GM19351 (cell line): ENCODE measurements around the gene AIDA.
"Not testable (repeated sequence)": the region's sequence is repeated elsewhere in the genome, so short reads cannot be mapped to it uniquely, and the experiment has no call there.

ENCODE experiments used
- ATAC-seq: cut with Tn5 transposase; IDR thresholded peaks from one replicate; pipeline ENCODE4 v1.9.1; 2021; ENCODE audit warnings: mild to moderate bottlenecking, moderate library complexity; ENCODE audit not compliant: unreplicated experiment

Gene AIDA, protein sequence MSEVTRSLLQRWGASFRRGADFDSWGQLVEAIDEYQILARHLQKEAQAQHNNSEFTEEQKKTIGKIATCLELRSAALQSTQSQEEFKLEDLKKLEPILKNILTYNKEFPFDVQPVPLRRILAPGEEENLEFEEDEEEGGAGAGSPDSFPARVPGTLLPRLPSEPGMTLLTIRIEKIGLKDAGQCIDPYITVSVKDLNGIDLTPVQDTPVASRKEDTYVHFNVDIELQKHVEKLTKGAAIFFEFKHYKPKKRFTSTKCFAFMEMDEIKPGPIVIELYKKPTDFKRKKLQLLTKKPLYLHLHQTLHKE

DNA sequence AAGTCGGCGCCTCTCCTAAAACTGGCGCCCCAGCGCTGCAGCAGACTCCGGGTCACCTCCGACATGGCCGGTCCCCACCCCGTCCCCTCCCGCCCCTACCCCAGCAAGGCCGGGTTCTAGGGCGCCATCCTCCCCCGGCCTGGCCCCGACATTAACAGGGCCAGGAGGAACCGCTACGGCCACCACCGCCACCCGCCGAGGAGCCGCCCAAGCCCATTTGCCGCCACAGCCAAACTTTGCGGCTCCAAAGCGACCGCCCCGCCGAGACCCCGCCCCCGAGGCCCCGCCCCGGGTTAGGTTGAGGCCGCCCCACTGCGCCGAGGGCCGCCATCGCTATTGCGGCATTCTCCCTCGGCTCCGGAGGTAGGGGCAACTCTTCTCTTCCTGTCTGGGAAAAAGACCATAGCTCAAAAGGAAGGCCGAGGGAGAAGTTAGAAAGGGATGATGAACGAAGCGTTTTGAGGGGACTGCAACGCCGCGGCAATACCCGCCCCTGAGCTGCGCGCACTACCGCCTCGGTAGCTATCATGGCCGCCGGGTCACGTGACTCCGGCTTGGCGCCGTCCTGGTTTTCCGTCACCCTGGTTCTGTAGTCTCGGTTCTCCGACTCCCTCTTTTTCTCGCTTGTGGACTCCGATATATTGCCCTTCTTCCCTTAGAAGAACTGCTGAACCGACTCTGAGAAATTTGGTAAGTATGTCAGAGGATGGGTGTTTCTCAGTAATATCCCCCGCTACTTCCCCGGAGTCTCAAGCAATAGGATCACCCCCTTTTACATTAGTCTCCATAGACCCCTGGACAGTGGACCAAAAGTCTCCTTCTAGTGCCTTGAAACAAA, at the start of gene AIDA, which contains the start of gene BROX:
Gene AIDA, minus strand, starts transcription at position 239 of the 838 bp plus-strand sequence. Its CDS starts 174 bp downstream, at position 65.
Gene BROX, plus strand, starts transcription at position 312 of the 838 bp plus-strand sequence. CDS start 3,136 bp downstream, outside the sequence.
- ATAC-seq, result peak; percentile 79

DNA sequence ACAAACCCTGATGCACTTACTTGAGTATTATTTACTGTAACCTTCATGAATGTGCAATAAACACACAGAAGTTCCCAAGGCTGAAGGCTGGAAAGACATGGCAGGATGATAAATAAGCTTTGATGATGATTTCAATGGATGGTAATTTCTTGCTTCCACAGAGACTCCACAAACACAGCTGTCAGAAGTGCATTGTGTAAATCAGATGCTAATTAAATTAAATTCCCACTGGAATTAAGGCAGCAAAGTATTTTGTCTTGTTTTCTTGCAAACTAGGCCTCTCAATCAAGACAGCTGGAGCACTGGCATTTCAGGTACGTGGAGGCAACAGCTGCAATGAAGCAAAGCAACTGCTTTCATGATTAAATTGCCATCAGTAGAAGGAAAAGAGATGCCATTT, 48.8 kb upstream of the AIDA start:
- ATAC-seq, result no peak

DNA sequence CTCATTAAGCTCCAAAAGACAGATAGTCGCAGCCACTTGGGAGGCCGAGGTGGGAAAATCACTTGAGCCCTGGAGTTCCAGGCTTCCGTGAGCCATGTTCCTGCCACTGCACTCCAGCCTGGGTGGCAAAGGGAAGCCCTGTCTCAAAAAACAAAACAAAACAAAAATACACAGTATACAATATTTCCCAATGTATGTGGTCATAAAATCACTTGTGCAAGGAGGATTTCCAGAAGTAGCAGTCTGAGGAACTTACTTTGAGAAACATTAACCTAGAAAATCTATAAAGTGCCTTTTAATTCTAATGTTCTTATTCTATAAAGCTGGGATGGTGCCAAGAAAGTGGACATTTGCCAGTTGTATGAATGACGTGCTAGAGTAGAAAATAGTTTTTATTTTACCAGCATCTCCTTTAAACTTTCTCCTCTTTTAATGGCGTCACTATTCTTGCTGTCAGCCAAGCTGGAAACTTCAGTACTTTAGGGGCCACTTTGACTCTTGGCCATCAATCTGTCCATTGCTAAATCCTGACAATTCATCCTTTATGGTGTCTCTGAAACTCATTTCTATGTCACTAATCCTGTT, 47.3 kb upstream of the AIDA start:
- ATAC-seq, result no peak

DNA sequence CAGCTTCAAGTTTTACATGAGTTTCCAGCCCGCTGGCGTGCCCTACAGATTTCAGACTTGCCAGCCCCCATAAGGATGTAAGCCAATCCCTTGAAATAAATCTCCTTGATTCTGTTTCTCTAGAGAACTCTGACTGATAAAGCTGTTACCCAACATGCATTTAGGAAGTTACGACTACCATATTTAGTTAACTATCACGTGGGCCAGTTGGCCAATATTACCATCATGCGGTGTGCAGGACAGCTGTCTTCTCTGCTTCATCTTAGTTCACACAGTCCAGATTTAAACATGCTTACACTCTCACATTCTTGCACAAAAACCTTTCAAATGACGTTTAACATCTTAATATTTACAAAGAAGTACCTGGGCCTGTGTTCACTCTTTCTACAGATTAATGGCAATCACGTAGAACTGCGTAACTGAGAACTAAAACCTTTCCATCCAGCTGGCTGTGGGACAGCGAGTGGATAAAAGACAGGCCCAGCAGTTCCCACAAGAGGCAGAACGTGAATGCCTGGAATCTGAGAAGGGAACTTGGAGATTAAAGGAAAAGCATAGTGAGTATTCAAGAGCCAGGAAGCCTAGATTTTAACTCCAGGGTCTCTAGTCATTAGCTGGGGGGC, 45.5 kb upstream of the AIDA start:
- ATAC-seq, result no peak

DNA sequence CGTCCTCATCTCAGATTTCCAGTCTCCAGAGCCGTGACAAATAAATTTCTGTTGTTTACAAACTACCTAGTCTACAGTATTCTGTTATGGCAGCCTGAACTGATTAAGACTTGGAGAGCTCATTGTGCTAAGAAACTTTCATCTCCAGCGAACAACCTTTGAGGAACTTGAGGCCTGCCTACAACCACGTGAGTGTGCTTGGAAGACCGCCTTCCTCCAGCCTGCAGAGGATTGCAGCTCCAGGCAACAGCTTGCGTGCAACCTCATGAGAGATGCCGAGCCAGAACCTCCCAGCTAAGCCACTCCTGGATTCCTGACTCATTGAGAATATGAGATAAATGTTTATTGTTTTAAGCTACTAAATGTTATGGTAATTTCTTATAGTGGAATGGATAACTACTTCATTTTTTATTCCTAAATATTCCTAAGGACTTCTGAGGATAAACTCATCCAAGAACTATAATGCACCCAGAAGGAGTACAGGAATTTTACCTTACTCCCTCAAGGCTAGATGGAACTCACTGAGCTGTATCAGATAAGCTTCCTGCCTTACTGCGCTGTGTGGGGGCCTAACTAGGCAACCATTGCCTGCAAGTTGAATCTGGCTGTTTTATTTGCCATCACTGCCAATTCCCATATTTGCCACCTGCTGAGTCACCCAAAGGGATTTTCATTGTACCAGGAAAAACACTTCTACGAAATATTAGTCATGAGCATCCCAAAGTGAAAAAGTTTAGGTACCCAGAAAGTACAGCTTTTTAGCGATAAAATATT, 42.3 kb upstream of the AIDA start:
- ATAC-seq, result no peak

DNA sequence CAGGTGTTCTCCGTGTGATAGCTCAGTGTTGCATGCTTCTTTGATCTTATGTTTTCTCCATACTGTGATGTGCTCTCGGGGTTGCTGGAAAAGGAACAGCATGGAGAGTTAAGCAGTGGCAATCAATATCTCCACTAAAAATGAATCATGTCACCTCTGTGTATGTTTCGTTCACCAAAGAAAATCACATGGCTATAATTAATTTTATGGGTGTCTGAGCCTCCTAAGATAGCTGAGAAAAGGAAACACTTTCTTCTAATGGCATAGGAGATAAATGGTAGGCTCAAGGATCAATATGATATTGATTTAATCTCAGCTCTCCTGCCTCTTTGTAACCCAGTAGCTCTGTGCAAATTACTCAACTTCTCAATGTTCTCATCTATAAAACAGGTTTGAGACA, 39.0 kb upstream of the AIDA start:
- no peak for ATAC-seq

DNA sequence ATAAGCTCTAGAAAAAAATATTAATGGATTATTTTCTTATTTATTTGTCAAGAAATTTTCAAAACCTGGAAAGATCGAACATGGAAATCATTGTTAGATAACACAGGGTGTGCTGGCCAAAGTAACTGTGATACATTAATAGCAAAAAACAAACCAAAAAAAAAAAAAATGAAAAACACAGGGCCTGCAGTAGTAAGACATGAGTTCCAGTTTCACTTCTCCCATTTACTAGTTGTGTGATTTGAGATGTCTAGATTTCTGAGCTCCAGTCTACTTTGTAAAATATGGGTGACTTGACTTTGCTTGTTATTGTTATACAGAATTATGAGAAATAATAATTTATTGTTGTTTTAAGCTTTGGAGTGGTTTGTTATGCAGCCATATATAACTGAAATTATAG, 38.4 kb upstream of the AIDA start:
- peak; percentile 95 for ATAC-seq

DNA sequence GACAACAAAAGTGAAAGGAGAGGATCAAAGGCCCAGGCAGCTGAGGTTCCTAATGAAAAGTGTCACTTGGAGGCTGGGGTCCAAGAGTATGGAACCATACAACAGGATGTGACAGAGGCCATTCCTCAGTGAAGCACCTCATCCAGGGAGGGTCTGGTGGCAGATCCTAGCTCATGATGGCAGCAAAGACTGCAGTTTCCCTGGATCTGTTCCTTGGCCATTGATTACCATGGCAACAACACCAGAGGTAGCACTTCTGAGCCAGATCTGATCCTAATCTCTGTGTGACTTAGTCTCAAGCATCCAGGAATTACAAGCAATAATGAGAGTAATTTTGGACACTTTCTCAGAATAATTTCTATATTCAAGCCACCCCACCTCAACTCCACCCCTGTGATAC, 37.6 kb upstream of the AIDA start:
- no peak for ATAC-seq

DNA sequence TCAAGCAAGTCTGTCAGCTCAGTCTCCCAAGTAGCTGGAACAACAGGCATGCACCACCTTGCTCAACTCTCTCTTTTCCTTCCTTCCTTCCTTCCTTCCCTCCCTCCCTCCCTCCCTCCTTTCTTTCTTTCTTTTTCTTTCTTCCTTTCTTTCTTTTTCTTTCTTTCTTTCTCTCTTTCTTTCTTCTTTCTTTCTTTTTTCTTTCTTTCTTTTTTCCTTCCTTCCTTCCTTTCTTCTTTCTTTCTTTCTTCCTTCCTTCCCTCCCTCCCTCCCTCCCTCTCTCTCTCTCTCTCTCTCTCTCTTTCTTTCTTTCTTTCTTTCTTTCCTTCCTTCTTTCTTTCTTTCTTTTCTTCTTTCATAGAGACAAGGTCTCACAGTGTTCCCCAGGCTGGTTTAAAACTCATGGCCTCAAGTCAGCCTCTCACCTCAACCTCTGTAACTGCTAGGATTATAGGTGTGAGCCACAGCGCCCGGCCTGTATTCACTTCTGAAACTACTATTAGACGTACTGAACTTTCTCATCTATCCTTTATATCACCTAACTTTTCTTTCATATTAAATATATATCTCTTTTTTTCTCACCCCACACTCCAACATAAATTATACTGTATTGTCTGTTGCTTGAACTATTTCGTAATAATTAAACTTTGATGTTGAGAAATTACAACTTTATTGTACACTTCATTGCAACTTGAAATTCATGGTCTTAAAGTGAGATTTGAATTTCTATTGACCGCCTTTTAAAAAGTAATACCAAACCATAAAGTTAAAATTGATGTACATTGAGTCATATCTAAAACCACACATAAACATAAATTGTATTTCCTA, 29.6 kb upstream of the AIDA start:
- not testable (repeated sequence) for ATAC-seq

DNA sequence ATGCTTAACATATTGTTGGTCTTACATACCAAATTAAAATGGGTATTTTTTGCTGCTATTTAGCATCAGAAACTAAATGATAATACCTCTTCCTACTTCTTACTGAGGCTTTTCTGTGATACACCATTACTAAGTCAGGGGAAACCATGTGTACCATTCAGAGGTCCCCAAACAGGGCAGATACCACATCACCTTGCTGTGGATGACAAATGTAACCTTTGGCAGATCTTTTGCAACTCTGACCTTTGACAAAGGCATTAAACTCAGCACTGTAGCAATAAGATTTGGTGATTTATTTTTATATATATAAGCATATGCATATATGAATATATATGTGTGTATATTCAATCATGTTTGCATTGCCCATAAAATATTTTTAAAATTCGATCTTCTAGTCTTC, 27.6 kb upstream of the AIDA start:
- ATAC-seq, result no peak

DNA sequence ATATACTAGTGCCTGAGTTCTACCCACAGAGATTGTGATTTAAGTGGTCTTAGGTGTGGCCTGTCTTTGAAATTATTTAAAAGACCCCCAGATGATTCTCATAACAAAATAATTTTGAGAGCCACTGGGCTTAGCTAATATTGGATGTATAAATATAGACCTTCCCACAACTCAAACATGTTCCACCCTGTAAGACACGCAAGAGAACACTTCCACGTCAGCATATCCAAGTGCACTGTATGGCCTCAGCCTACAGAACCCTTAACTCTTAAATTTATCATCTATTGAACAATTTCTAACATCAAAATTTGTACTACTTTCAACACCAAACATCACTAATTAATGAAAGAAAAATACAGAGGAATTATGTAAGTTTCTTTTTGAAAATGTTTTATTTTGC, 27.2 kb upstream of the AIDA start:
- ATAC-seq, result no peak

DNA sequence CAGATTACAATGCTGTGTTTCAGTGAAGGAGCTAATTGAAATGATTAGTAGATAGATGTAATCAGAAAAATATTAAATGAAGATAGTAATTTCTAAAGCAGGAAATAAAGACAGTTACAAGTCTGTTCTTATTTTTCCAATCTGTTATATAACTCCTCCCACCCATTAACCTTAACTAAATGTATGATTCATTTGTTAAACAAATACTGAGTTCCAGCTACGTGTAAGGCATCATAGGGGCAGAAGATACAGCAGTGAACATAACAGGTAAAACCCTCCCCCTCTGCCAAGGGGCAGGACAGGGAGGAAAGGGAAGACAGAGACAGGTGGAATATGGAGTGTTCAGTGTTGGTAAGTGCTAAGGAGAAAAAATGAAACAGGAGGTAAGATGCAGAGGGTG, 24.7 kb upstream of the AIDA start, which contains the start of gene FAM177B:
Gene FAM177B, plus strand, starts transcription at position 231 of the 400 bp plus-strand sequence. CDS start 9,344 bp downstream, outside the sequence.
- ATAC-seq, result no peak

DNA sequence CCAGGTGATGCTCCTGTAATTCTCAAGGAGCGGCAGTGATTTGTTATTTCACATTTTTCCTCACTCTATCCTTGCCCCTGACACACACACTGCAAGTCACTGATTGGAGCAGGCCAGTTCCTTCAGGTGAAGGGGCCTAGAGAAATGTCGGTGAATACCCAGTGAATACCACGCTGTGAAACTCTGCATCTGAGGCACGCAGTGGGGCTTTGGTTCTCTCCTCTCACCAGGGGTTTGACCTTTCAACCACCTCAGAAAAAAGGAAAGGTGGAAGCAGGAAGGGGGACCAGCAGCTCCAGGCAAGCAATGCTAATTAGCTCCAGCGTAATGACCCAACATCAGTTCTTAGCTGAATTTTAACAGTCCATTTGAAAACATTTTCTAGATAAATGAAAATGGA, 24.2 kb upstream of the AIDA start:
- no peak for ATAC-seq

DNA sequence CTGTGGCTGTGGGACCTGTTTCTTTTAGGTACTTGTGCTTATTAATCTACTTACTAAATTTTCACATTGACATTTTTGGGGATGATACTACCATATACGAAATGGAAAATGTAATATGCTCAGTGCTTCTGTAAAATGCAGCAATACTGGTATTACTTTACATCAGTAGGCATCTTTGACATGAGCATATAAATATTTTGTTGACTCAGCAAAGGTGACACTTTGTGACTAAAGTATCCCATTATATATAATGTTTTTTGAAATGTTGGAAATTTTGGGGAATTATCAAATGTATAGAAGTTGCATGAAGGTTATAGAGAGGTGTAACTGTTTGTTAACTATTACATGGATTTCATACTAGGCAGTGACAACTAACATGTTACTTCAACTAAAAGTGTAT, 22.4 kb upstream of the AIDA start:
- ATAC-seq, result no peak

DNA sequence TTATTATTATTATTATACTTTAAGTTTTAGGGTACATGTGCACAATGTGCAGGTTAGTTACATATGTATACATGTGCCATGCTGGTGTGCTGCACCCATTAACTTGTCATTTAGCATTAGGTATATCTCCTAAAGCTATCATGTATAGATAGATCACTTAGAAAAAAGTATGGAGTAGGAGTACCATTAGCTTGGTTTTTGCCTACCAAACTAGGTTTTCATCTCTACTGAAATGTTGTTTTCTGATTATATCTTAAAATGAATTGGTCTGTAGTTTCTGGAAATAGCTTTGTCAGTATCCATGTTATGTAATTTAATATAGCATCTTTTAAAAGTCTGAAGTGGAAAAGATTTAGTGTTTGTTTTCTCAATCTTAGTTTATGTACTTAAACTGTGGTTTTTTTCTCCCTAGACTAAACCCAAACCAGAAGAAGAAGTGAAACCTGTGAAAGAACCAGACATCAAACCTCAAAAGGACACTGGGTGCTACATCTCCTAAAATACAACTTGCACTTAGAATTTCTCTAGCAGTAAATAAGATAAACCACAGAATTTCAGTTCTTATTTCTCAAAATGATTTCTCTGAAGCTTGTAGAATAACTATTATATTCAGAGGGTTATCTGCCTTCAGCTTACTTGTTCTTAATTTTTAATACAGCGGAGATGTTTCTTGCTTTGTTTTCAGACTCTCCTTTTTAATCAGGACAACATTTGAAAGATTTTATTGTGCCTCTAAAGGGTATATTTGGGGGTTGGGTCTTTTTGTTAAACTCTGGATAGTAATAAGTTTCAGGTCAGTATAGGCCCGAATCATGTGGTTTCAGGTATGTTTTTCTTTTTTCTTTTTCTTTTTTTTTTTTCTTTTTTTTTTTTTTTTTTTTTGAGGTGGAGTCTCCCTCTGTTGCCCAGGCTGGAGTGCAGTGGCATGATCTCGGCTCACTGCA, 20.2 kb upstream of the AIDA start:
- ATAC-seq, result peak; percentile 98

DNA sequence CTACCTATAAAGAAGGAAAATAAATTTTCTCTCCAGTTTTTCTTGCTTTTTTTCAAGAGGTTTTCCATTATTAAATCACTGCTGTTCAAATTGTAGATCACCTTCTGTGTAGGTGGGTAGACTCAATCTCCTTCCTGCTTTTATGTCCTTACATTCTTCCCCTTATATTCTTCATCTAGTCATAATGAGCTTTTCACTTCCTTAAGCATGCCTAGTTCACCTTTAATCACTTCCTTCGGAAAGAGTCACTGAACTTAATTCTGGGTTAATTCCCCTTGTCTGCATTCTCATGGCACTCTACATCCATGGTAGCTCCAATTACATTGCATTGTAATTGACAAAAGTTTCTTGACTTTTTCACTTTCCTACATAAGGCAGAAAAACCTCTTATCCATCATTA, 18.6 kb upstream of the AIDA start:
- ATAC-seq, result no peak

DNA sequence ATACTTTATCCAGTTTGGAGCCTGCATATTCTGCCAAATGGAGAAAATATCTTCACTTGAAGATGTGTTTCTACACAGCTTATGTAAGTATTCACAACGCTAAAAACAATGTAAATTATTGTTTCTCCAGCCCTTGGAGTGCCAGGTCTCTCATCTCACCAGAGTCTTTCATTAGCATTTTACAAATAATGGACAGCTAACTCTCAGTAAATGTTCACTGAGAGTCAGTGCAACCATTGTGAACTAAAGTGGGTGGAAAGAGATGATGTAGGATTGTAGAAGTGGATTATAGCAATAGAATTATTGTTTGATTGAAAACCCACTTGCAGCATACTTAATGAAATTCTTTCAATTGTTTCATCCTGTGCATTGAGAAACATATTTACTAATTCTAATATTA, 16.5 kb upstream of the AIDA start:
- no peak for ATAC-seq

DNA sequence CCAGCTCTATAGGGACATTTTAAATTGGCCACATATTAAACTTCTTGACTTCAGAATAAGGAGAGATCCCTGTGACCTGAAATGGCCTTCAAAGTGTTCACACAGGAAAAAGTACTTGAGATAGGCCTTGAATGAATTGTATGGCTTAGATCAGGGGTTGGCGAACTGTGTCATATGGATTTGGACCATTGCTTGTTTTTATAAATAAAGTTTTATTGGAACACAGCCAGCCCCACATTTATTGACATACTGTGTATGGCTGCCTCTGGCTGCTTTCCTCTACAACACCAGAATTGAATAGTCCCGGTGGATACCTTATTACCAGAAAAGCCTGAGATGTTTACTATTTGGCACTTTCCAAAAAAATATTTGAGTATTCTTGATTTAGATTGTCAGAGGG, 4.1 kb upstream of the AIDA start:
- ATAC-seq, result no peak
